Measurements from ENCODE around the gene PRKRA. TPM values are rescaled to one million over a fixed set of nuclear protein-coding genes. Genes with fewer than 3 reads are reported as not detected.

PRKRA gene
- total and polyA plus RNA-seq, 2 of the 8 experiments (the other 6 are each of a cell fraction or from before 2014, with no cell fraction given) = 25.4 to 60.4 TPM

DNA sequence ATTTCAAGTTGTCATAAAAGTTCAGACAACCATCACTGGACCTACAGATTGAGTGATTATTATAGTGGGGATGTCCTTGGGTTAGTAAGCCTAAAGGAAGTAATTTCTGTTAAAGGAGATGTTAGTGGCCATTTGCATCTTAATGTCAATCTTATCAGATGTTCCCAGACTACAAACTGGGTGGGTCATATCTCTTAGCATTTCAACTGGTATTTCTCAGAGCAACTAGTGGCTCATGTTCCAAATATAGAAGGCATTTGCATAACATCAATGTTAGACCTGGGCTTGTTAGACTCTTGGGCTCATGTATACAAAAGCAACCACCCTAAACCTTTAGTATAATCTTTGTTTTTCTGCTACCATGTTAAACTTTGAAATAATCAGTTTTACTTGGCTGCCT, 47.2 kb upstream of the PRKRA start:
- H3K79me1 ChIP-seq (ENCODE audit: low read depth, low read length) = no peaks in the 10 kb centered on the region
- no peak overlapping the region for H3K4me2 ChIP-seq (ENCODE audit: insufficient read depth in 1 of 2, low read depth in 2 of 2, low read length in 2 of 2)
- H3K4me1 ChIP-seq (replicated peaks in 1 of 4; ENCODE audit: control insufficient read depth in 3 of 4, insufficient read depth in 4 of 4, low read length in 3 of 4) = no peaks in the 10 kb centered on the region
- no peak for TF ChIP-seq SIRT6 (IDR thresholded peaks at IDR 0.05; ENCODE audit: low read length)
- TF ChIP-seq, protein P1, sequence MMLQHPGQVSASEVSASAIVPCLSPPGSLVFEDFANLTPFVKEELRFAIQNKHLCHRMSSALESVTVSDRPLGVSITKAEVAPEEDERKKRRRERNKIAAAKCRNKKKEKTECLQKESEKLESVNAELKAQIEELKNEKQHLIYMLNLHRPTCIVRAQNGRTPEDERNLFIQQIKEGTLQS (IDR thresholded peaks at IDR 0.05; ENCODE audit: insufficient read depth, low read depth, low read length) = no peak
- TF ChIP-seq TEAD4 (IDR thresholded peaks at IDR 0.05; ENCODE audit: low read depth, low read length) = no peak
- TF ChIP-seq, protein P2, sequence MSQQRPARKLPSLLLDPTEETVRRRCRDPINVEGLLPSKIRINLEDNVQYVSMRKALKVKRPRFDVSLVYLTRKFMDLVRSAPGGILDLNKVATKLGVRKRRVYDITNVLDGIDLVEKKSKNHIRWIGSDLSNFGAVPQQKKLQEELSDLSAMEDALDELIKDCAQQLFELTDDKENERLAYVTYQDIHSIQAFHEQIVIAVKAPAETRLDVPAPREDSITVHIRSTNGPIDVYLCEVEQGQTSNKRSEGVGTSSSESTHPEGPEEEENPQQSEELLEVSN (IDR thresholded peaks at IDR 0.05) = no peak
- no peak for TF ChIP-seq SP4 (IDR thresholded peaks at IDR 0.05; ENCODE audit: low read length)
- TF ChIP-seq, protein P3, sequence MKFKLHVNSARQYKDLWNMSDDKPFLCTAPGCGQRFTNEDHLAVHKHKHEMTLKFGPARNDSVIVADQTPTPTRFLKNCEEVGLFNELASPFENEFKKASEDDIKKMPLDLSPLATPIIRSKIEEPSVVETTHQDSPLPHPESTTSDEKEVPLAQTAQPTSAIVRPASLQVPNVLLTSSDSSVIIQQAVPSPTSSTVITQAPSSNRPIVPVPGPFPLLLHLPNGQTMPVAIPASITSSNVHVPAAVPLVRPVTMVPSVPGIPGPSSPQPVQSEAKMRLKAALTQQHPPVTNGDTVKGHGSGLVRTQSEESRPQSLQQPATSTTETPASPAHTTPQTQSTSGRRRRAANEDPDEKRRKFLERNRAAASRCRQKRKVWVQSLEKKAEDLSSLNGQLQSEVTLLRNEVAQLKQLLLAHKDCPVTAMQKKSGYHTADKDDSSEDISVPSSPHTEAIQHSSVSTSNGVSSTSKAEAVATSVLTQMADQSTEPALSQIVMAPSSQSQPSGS (IDR thresholded peaks at IDR 0.05; ENCODE audit: low read length) = no peak
- TF ChIP-seq NRF1 (IDR thresholded peaks at IDR 0.05; ENCODE audit: low read depth, low read length) = no peak
- no peak for TF ChIP-seq CHD2 (IDR thresholded peaks at IDR 0.05; ENCODE audit: low read length)
- no peak for TF ChIP-seq TAF7 (optimal IDR thresholded peaks at IDR 0.05; ENCODE audit: borderline replicate concordance, low read depth, low read length)
- no peak for TF ChIP-seq BRCA1 (IDR thresholded peaks at IDR 0.05; ENCODE audit: low read depth, low read length)
- TF ChIP-seq SUZ12 (IDR thresholded peaks at IDR 0.05; ENCODE audit: low read length) = no peak
- H3K18ac ChIP-seq (ENCODE audit: extremely low read depth, low read length) = no peak overlapping the region
- H3K14ac ChIP-seq (ENCODE audit: insufficient read length) = no peak overlapping the region
- H3K56ac ChIP-seq (replicated peaks; ENCODE audit: insufficient read length, low read depth, low read length) = no peak overlapping the region
- H2BK20ac ChIP-seq (ENCODE audit: low read length) = no peak overlapping the region
- H2BK5ac ChIP-seq (ENCODE audit: low read depth, low read length) = no peak overlapping the region
- no peak overlapping the region for H2BK12ac ChIP-seq (ENCODE audit: low read depth, low read length)
- no peak overlapping the region for H2BK15ac ChIP-seq (ENCODE audit: low read length)
- H3K27me3 ChIP-seq (replicated peaks in 1 of 4; ENCODE audit: control insufficient read depth in 3 of 4, extremely low read depth in 1 of 4, insufficient read depth in 3 of 4, low read length in 3 of 4) = peaks cover 0 to 1% (median 0%) of the 10 kb centered on the region in 4 experiments; a peak in 1 of 7 replicates
- no peak overlapping the region for H3K23ac ChIP-seq (ENCODE audit: insufficient read length)
- H4K8ac ChIP-seq (ENCODE audit: extremely low read depth, insufficient read depth, low read length) = no peak overlapping the region
- no peaks in the 10 kb centered on the region for H3K23me2 ChIP-seq (ENCODE audit: low read depth, low read length)
- H4K20me1 ChIP-seq (replicated peaks in 1 of 2; ENCODE audit: control insufficient read depth in 1 of 2, insufficient read depth in 2 of 2, low read length in 2 of 2) = peaks cover 0 to 1% of the 10 kb centered on the region in 2 experiments
- ChIA-PET CTCF (ENCODE audit: partially characterized antibody) (interaction anchor here (2.0 kb wide), 1 partner anchor 16 kb away, joined by 4 read pairs; no protein-coding TSS in a partner anchor), POLR2A (ENCODE audit: partially characterized antibody) (no interaction called here)
- H3K36me3 ChIP-seq (ENCODE audit: control insufficient read depth in 2 of 4, insufficient read depth in 4 of 4, low read length in 3 of 4) = peaks cover 2 to 35% (median 15%) of the 10 kb centered on the region in 4 experiments; a peak in 7 of 8 replicates
- no peak overlapping the region for H2AFZ ChIP-seq (ENCODE audit: low read length)
- no peak overlapping the region for H3K4ac ChIP-seq (replicated peaks; ENCODE audit: insufficient read length, low read depth, low read length)
- no peak overlapping the region for H4K91ac ChIP-seq (replicated peaks; ENCODE audit: insufficient read length, low read length)
- H3K9me3 ChIP-seq (ENCODE audit: insufficient read depth in 2 of 2, low read depth in 1 of 2, low read length in 1 of 2) = no peaks in the 10 kb centered on the region
- no peaks in the 10 kb centered on the region for H3K79me2 ChIP-seq (ENCODE audit: control insufficient read depth in 1 of 2, insufficient read depth in 2 of 2, low read length in 2 of 2)
- H3K4me3 ChIP-seq (ENCODE audit: extremely low read depth in 1 of 4, insufficient read depth in 2 of 4, low read depth in 3 of 4, low read length in 4 of 4) = no peak overlapping the region
- no peak overlapping the region for H4K5ac ChIP-seq (ENCODE audit: insufficient read length, low read depth, low read length)
- no peak overlapping the region for H2BK120ac ChIP-seq (replicated peaks; ENCODE audit: low read depth, low read length)
- no peak for DNase-seq (ENCODE audit: low read depth in 1 of 2, low spot score in 2 of 2)
- H3K9ac ChIP-seq (replicated peaks in 1 of 4; ENCODE audit: extremely low read depth in 1 of 4, low read depth in 3 of 4, low read length in 3 of 4) = no peak overlapping the region; a peak in 1 of 7 replicates
- FAIRE-seq = no peak
- H3K27ac ChIP-seq (ENCODE audit: low read depth, low read length) = no peak overlapping the region
- H2AK5ac ChIP-seq (ENCODE audit: low read depth, low read length) = no peak overlapping the region

Data from H1 (cell line).